SHP77 (cell line): Measurements from ENCODE around the gene ACTN1.

Experiments
- DNase-seq, 2 experiments: peaks; one replicate each; lab custom pipeline; 2025; lab: John Stamatoyannopoulos, UW

ACTN1 gene

GRCh38 chr14:68970038-68970612, 9.0 kb downstream of the ACTN1 start:
- DNase-seq: no peak

GRCh38 chr14:68969278-68970033, 9.6 kb downstream of the ACTN1 start:
- no peak for DNase-seq

GRCh38 chr14:68968721-68969120, 10.4 kb downstream of the ACTN1 start:
- DNase-seq: no peak

GRCh38 chr14:68968051-68968450, 11.1 kb downstream of the ACTN1 start:
- DNase-seq: no peak

- DNase-seq: no peak
Measured at GRCh38 chr14:68967459-68967940, 11.6 kb downstream of the ACTN1 start.

- no peak for DNase-seq
Measured at GRCh38 chr14:68966872-68967301, 12.2 kb downstream of the ACTN1 start.

GRCh38 chr14:68965261-68965761, 13.8 kb downstream of the ACTN1 start:
- no peak for DNase-seq

GRCh38 chr14:68964300-68965093, 14.6 kb downstream of the ACTN1 start:
- no peak for DNase-seq

- DNase-seq: no peak
Measured at GRCh38 chr14:68962681-68963080, 16.4 kb downstream of the ACTN1 start.

- DNase-seq: peak; percentile 43 to 55
Measured at GRCh38 chr14:68961781-68962584, 17.1 kb downstream of the ACTN1 start.

GRCh38 chr14:68961361-68961760, 17.7 kb downstream of the ACTN1 start:
- DNase-seq: no peak

GRCh38 chr14:68960123-68960522, 19.0 kb downstream of the ACTN1 start:
- DNase-seq: no peak

- no peak for DNase-seq
Measured at GRCh38 chr14:68959035-68959434, 20.1 kb downstream of the ACTN1 start.

- no peak for DNase-seq
Measured at GRCh38 chr14:68958553-68958952, 20.5 kb downstream of the ACTN1 start.

- DNase-seq: no peak
Measured at GRCh38 chr14:68957775-68958174, 21.3 kb downstream of the ACTN1 start.

GRCh38 chr14:68956724-68957123, 22.4 kb downstream of the ACTN1 start:
- DNase-seq: no peak

GRCh38 chr14:68955851-68956179, 23.3 kb downstream of the ACTN1 start:
- DNase-seq: no peak

GRCh38 chr14:68955164-68955850, 23.8 kb downstream of the ACTN1 start:
- DNase-seq: no peak

GRCh38 chr14:68953196-68953555, 25.9 kb downstream of the ACTN1 start:
- DNase-seq: no peak

- DNase-seq: no peak
Measured at GRCh38 chr14:68952531-68953195, 26.4 kb downstream of the ACTN1 start.
